DND-41 (cell line): Measurements from ENCODE around the gene CXXC4.

Experiments used
- ATAC-seq: fragments of 200-7000 bp; cut with Tn5 transposase; 3 replicates; pipeline ENCODE4 v1.9.1; 2021; ENCODE audit warnings: low read depth; ENCODE audit not compliant: insufficient read depth
- DNase-seq: peaks from one replicate; pipeline ENCODE4 v3.0.0-alpha.2; 2020
- H2AFZ ChIP-seq: 2 replicates; pipeline ENCODE4 v1.6.0; 2012; ENCODE audit warnings: low read depth, low read length
- H3K27ac ChIP-seq: 2 replicates; pipeline ENCODE4 v1.5.1; 2012; ENCODE audit warnings: low read length, inconsistent platforms
- H3K27me3 ChIP-seq: fragments of 200-600 bp; sonication (generic); 2 replicates; pipeline ENCODE4 v1.6.0; 2012; ENCODE audit warnings: low read length, mild to moderate bottlenecking, inconsistent platforms; ENCODE audit not compliant: insufficient read depth, poor library complexity
- H3K36me3 ChIP-seq: 2 replicates; pipeline ENCODE4 v1.5.1; 2012; ENCODE audit warnings: low read length, inconsistent platforms; ENCODE audit not compliant: insufficient read depth
- H3K4me1 ChIP-seq: 2 replicates; pipeline ENCODE4 v1.5.1; 2012; ENCODE audit warnings: mild to moderate bottlenecking, low read length; ENCODE audit not compliant: insufficient read depth
- H3K4me2 ChIP-seq: 2 replicates; pipeline ENCODE4 v1.6.0; 2012; ENCODE audit warnings: mild to moderate bottlenecking, moderate library complexity, low read length, inconsistent platforms; ENCODE audit not compliant: insufficient read depth
- H3K4me3 ChIP-seq, 2 experiments: fragments of 200-600 bp in 1 of 2; shearing (Covaris generic) in 1 of 2; 2 replicates each; pipeline ENCODE4 v1.5.1; 2012 to 2016; ENCODE audit warnings: inconsistent platforms in 2 of 2, low read length in 2 of 2, mild to moderate bottlenecking in 2 of 2, low read depth in 1 of 2, moderate library complexity in 1 of 2
- H3K79me2 ChIP-seq: 2 replicates; pipeline ENCODE4 v1.6.0; 2012; ENCODE audit warnings: low read length, inconsistent platforms; ENCODE audit not compliant: insufficient read depth
- H3K9ac ChIP-seq: 2 replicates; pipeline ENCODE4 v1.6.0; 2012; ENCODE audit warnings: low read depth, mild to moderate bottlenecking, inconsistent platforms, low read length, moderate library complexity
- H3K9me3 ChIP-seq: 2 replicates; pipeline ENCODE4 v1.5.1; 2012; ENCODE audit warnings: low read length, moderate library complexity, mild to moderate bottlenecking, inconsistent platforms; ENCODE audit not compliant: insufficient read depth, severe bottlenecking
- H4K20me1 ChIP-seq: 2 replicates; pipeline ENCODE4 v1.6.0; 2012; ENCODE audit warnings: low read length; ENCODE audit not compliant: insufficient read depth
- CTCF ChIP-seq: IDR thresholded peaks from 2 replicates; pipeline ENCODE4 v1.5.1; 2012; ENCODE audit warnings: borderline replicate concordance, low read length, moderate library complexity, mild to moderate bottlenecking; ENCODE audit not compliant: poor library complexity, severe bottlenecking; ENCODE audit errors: extremely low read depth
- EZH2 ChIP-seq: IDR thresholded peaks from 3 replicates; pipeline ENCODE4 v1.6.1; 2012; ENCODE audit warnings: borderline replicate concordance, low read depth, mild to moderate bottlenecking, moderate library complexity, low read length, inconsistent platforms; ENCODE audit not compliant: severe bottlenecking

CXXC4 gene

DNA sequence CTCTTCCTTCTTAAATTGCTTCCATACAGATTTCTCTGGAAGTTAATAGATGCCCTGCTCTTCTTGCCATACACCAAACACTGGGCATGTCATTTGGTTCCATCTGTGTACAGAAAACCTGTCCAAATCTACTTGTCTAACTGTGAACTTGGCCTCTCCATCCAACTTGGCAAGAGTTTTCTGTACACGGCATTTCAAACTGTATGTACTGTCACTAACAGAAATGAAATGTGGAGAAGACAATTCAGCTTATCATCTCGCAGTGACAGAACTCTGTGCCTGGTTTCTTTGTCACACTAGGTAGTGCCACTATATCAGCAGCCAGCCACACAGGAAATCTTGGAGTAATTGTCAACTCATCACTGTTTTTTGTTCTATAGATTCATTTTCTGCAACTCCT, 58.2 kb downstream of the CXXC4 start:
- Histone ChIP-seq H3K9me3 (no peaks in the 10 kb centered on the region), H3K4me3 (no peak overlapping the region), H3K79me2 (no peaks in the 10 kb centered on the region), H3K36me3 (no peaks in the 10 kb centered on the region), H3K27me3 (no peaks in the 10 kb centered on the region), H4K20me1 (no peaks in the 10 kb centered on the region), H3K4me2 (no peak overlapping the region), H3K4me1 (no peaks in the 10 kb centered on the region), H2AFZ (no peak overlapping the region), H3K27ac (no peak overlapping the region), H3K9ac (no peak overlapping the region)
- ATAC-seq (no peak), DNase-seq (no peak)
- no peak for TF ChIP-seq EZH2
- no peak for TF ChIP-seq CTCF

DNA sequence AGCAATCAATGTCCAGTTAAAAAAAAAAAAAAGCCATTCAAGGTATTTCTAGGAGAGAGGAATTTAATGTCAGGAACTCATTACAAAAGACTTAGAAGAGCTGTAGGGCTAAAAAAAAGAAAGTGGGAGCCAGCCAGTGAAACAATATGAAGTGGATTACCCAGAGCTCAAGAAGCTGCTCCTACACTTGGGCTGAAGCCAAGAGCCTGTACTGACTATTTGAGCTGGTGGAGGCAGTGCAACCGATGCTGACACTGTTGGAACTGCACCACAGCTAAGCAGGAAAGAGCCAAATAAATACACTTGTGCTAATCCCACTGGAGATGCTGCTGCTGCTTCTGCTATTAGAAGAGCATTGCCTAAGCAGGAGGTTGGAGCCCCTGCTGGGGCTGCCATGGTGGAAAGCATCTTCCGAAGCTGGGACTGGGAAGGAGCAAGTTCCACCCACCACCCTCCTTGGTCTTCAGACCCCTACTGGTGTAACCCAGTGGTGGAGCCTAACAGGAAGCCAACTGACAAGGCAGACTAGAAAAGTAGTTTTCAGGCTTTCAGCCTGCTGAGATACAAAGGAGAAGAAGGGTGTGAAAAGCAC, 65.4 kb downstream of the CXXC4 start:
- Histone ChIP-seq H3K27ac (no peak overlapping the region), H4K20me1 (no peaks in the 10 kb centered on the region), H3K4me1 (no peaks in the 10 kb centered on the region), H3K4me2 (no peak overlapping the region), H3K36me3 (no peaks in the 10 kb centered on the region), H3K79me2 (no peaks in the 10 kb centered on the region), H3K9ac (no peak overlapping the region), H3K27me3 (no peaks in the 10 kb centered on the region), H3K4me3 (no peak overlapping the region), H2AFZ (no peak overlapping the region), H3K9me3 (no peaks in the 10 kb centered on the region)
- DNase-seq, result no peak
- no peak for TF ChIP-seq CTCF
- no peak for TF ChIP-seq EZH2
- no peak for ATAC-seq

DNA sequence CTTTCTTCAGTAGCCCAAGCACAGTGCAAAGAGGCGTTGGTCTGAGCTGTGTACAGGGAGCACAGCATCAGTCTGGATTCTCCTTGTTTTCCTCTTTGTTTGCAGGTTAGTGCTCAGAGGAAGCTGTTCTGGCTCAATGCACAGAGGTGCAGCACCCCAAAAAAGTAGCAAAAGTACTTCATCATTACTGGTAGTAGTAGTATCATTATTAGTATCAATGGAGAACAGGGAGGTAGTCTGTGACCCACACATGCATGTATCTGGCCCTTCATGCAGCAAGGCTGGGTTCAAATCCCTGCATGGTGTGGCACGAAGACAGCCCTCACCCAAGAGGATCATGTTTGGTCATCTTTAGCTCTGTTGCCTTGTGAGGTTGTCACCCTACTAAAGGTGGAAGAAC, 68.7 kb downstream of the CXXC4 start:
- TF ChIP-seq CTCF (no peak), EZH2 (no peak)
- Histone ChIP-seq H3K9me3 (no peaks in the 10 kb centered on the region), H3K4me3 (no peak overlapping the region), H3K9ac (no peak overlapping the region), H3K79me2 (no peaks in the 10 kb centered on the region), H3K36me3 (no peaks in the 10 kb centered on the region), H3K4me1 (no peaks in the 10 kb centered on the region), H3K4me2 (no peak overlapping the region), H2AFZ (no peak overlapping the region), H3K27me3 (no peaks in the 10 kb centered on the region), H3K27ac (no peak overlapping the region), H4K20me1 (no peaks in the 10 kb centered on the region)
- DNase-seq, result no peak
- no peak for ATAC-seq

GRCh38 chr4:104424989-104425388, 69.7 kb downstream of the CXXC4 start:
- DNase-seq (no peak), ATAC-seq (no peak)
- no peaks in the 10 kb centered on the region for H3K9me3 ChIP-seq
- H3K36me3 ChIP-seq, result no peaks in the 10 kb centered on the region
- H3K79me2 ChIP-seq, result no peaks in the 10 kb centered on the region
- no peaks in the 10 kb centered on the region for H3K4me1 ChIP-seq
- H3K4me3 ChIP-seq, result no peak overlapping the region
- no peak overlapping the region for H2AFZ ChIP-seq
- no peak overlapping the region for H3K4me2 ChIP-seq
- no peak overlapping the region for H3K9ac ChIP-seq
- no peaks in the 10 kb centered on the region for H3K27me3 ChIP-seq
- H4K20me1 ChIP-seq, result no peaks in the 10 kb centered on the region
- H3K27ac ChIP-seq, result no peak overlapping the region
- TF ChIP-seq EZH2 (no peak), CTCF (no peak)
